BJ (cell line): ENCODE results near the gene GFPT2. TPM values are rescaled to one million over a fixed set of nuclear protein-coding genes. Genes with fewer than 3 reads are reported as not detected.
"Not testable (repeated sequence)": the region's sequence is repeated elsewhere in the genome, so short reads cannot be mapped to it uniquely, and the experiment has no call there.

ENCODE experiments used
- CTCF ChIA-PET: fragments of 350-600 bp; formaldehyde crosslinking; extraction: SDS; loops from one replicate; lab custom pipeline; 2021; ENCODE audit warnings: antibody characterized with exemption, inconsistent platforms; lab: Yijun Ruan, JAX
- POLR2A ChIA-PET: fragments of 300-600 bp; sonication (Branson Sonifier 250); formaldehyde crosslinking; extraction: SDS; loops from one replicate; lab custom pipeline; 2021; ENCODE audit warnings: antibody characterized with exemption; lab: Charles Lee
- DNase-seq: peaks from one replicate; pipeline ENCODE4 v3.0.0-alpha.2; 2011; ENCODE audit warnings: low read depth
- H3K27me3 ChIP-seq: 2 replicates; pipeline ENCODE4 v1.6.0; 2011; ENCODE audit warnings: low read length; ENCODE audit not compliant: control insufficient read depth, insufficient read depth
- H3K36me3 ChIP-seq: 2 replicates; pipeline ENCODE4 v1.5.1; 2011; ENCODE audit warnings: low read length; ENCODE audit not compliant: control insufficient read depth, insufficient read depth
- H3K4me3 ChIP-seq: 2 replicates; pipeline ENCODE4 v1.5.1; 2011; ENCODE audit warnings: low read depth, mild to moderate bottlenecking, control low read depth, low read length
- polyA plus RNA-seq: library from polyadenylated mRNA; depleted of rRNA; stranded (reverse); fragments of >200 nt; gene quantifications from 2 replicates; pipeline ENCODE4 v1.2.3, GENCODE V29; 2011
- TF ChIP-seq, protein P1 (sequence below): IDR thresholded peaks from 2 replicates; pipeline ENCODE4 v1.5.1; 2011; ENCODE audit warnings: low read depth, mild to moderate bottlenecking, control low read depth, inconsistent platforms, low read length, moderate library complexity; ENCODE audit not compliant: insufficient read depth

GFPT2 gene
- polyA plus RNA-seq, 1 experiment, result 6.1 TPM

DNA sequence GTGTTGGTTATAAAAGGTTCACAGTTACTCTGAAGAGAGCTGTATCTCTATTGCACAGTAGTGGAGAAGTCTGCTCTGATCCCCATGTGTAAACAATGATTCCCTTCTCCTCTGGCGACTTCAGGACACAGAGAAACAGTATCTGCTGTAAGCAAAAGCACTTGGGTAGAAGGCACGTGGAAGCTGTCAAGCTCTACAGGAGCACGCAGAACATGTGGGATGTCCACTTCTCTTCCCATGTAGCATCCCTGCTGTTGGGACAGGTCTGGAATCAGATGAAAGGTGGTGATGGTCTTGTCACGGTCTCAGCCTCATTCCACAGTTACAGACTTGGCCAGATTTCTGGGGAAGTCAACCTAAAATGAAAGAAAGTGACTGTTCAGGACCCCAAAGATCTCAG, 51.9 kb downstream of the GFPT2 start:
- no peaks in the 10 kb centered on the region for H3K27me3 ChIP-seq
- no peak for DNase-seq
- CTCF ChIA-PET, result interaction anchor here (1.6 to 7.8 kb wide), 3 partner anchors 15 to 28 kb away, joined by 4 to 51 read pairs (median 6); no protein-coding TSS in a partner anchor
- POLR2A ChIA-PET, result no interaction called here
- TF ChIP-seq, protein P1, sequence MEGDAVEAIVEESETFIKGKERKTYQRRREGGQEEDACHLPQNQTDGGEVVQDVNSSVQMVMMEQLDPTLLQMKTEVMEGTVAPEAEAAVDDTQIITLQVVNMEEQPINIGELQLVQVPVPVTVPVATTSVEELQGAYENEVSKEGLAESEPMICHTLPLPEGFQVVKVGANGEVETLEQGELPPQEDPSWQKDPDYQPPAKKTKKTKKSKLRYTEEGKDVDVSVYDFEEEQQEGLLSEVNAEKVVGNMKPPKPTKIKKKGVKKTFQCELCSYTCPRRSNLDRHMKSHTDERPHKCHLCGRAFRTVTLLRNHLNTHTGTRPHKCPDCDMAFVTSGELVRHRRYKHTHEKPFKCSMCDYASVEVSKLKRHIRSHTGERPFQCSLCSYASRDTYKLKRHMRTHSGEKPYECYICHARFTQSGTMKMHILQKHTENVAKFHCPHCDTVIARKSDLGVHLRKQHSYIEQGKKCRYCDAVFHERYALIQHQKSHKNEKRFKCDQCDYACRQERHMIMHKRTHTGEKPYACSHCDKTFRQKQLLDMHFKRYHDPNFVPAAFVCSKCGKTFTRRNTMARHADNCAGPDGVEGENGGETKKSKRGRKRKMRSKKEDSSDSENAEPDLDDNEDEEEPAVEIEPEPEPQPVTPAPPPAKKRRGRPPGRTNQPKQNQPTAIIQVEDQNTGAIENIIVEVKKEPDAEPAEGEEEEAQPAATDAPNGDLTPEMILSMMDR, result no peak
- H3K4me3 ChIP-seq, result no peak overlapping the region
- H3K36me3 ChIP-seq, result no peaks in the 10 kb centered on the region

- ChIA-PET POLR2A (no interaction called here), CTCF (interaction anchor here (1.5 to 2.4 kb wide), 2 partner anchors 20 to 171 kb away, joined by 6 read pairs; no protein-coding TSS in a partner anchor)
- Histone ChIP-seq H3K27me3 (no peaks in the 10 kb centered on the region), H3K36me3 (no peaks in the 10 kb centered on the region; the same call in 1 of the 2 replicates), H3K4me3 (no peak overlapping the region)
- DNase-seq, result no peak
- TF ChIP-seq, protein P1, result no peak
These were observed 53.6 kb downstream of the GFPT2 start for GRCh38 chr5:180299526-180299925.

DNA sequence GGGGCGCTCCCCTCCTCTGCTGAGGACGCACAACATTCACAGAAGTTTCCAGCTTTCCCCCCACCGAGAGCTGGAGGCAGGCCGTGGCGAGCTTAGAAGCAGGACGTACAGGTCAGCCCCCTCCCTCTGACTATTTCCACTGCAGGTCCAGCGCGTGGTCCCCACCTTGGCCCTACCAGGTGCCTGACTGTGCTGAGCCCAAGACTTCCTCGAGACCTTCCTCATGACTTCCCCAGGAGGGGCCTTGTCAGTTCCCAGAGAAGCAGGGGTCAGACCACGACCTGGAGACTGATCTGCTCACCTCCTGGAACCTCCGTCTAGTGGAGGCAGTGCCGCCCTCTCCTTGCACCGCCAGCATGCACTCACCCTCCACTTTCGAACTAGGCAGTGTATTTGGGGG, 54.1 kb downstream of the GFPT2 start:
- H3K4me3 ChIP-seq, H3K36me3 ChIP-seq, H3K27me3 ChIP-seq, DNase-seq, POLR2A ChIA-PET, CTCF ChIA-PET: not testable (repeated sequence)

- Histone ChIP-seq H3K4me3 (no peak overlapping the region), H3K36me3 (no peaks in the 10 kb centered on the region; the same call in 1 of the 2 replicates), H3K27me3 (no peaks in the 10 kb centered on the region)
- TF ChIP-seq, protein P1, result no peak
- ChIA-PET POLR2A (no interaction called here), CTCF (interaction anchor here (0.9 kb wide), 1 partner anchor 18 kb away, joined by 3 read pairs; no protein-coding TSS in a partner anchor)
- no peak for DNase-seq
These were observed 55.4 kb downstream of the GFPT2 start for GRCh38 chr5:180297587-180298282.

DNA sequence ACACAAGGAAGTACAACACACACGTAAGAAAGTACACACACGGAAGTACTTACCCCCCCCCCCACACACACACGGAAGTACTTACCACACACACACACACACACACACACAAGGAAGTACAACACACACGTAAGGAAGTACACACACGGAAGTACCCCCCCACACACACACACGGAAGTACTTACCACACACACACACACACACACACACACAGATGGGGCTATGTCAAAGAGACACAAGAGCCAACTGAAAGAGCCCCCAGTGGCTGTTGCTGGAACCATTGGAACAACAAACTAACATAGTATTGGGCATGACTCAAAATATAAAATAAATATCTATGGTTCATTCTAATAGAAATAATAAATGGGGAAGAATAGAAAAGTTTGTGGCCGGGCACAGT, 56.4 kb downstream of the GFPT2 start:
- H3K27me3 ChIP-seq, result no peaks in the 10 kb centered on the region
- no peaks in the 10 kb centered on the region; the same call in 1 of the 2 replicates for H3K36me3 ChIP-seq
- ChIA-PET POLR2A (no interaction called here), CTCF (interaction anchor here (0.9 to 8.9 kb wide), 5 partner anchors 9 to 173 kb away, joined by 3 to 186 read pairs (median 9); no protein-coding TSS in a partner anchor)
- DNase-seq, result no peak
- TF ChIP-seq, protein P1, result no peak
- H3K4me3 ChIP-seq, result no peak overlapping the region
